Astrocyte of the cerebellum (primary cell): ENCODE results near the gene SASS6.

ENCODE experiments used
- DNase-seq: peaks from one replicate; pipeline ENCODE4 v3.0.0-alpha.2; 2011; ENCODE audit warnings: low read depth
- H3K4me3 ChIP-seq: 2 replicates; pipeline ENCODE4 v1.5.1; 2011; ENCODE audit warnings: mild to moderate bottlenecking, low read depth, low read length, moderate library complexity
- CTCF ChIP-seq: IDR thresholded peaks from 2 replicates; pipeline ENCODE4 v1.5.1; 2012; ENCODE audit warnings: low read length, low read depth, moderate library complexity, mild to moderate bottlenecking; ENCODE audit errors: missing control alignments
- in situ Hi-C: cut with HindIII; loops from 2 replicates; pipeline ENCODE4 v1.10.0; 2017; ENCODE audit warnings: low sequenced_read_pairs

The SASS6 gene, protein sequence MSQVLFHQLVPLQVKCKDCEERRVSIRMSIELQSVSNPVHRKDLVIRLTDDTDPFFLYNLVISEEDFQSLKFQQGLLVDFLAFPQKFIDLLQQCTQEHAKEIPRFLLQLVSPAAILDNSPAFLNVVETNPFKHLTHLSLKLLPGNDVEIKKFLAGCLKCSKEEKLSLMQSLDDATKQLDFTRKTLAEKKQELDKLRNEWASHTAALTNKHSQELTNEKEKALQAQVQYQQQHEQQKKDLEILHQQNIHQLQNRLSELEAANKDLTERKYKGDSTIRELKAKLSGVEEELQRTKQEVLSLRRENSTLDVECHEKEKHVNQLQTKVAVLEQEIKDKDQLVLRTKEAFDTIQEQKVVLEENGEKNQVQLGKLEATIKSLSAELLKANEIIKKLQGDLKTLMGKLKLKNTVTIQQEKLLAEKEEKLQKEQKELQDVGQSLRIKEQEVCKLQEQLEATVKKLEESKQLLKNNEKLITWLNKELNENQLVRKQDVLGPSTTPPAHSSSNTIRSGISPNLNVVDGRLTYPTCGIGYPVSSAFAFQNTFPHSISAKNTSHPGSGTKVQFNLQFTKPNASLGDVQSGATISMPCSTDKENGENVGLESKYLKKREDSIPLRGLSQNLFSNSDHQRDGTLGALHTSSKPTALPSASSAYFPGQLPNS

DNA sequence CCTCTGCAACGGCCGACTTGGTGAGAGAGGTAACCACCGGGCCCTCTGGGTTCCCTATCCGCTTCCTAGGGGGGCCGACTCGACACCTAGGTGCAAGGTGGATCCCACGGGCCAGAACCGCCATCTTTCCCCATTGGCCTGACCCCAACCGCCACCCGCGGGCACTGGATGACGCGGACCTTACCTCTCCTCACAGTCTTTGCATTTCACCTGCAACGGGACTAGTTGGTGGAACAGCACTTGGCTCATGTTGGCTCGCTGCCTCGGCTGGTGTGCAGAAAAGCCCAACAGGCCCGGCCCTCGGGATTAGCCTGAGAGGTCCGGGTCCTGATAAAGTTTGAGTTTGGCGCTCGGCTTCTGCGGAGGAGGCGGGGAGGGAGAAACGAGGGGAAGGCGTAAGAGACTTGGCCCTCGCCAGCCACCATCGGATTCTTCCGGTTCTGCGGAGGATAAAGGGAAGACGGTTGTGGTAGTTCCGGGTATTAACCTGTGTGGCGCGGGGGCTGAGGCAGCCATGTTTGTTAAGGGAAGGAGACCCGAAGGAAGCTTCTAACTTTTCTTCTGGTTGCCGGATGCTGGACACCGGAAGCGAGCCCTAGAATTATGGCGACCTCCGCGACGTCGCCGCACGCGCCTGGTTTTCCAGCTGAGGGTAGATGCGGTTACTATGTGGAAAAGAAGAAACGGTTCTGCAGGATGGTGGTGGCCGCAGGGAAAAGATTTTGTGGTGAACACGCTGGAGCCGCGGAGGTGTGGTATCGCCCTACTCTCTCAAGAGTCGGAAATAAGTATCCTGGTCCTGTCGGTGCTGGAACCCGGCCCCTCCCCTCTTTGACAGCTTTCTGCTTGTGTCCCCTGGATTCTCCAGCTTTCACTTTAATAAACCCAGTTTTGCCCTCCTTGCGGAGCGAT, at the start of gene SASS6, which contains the start of gene TRMT13:
SASS6 (minus strand) TSS at position 365 of the 912 bp plus-strand sequence; CDS start at position 249, 116 bp downstream.
TRMT13 (plus strand) TSS at position 598 of the 912 bp plus-strand sequence; CDS start at position 604, 6 bp downstream.
- peak; percentile 97 for DNase-seq
- in situ Hi-C loops = loop anchor here (5.0 kb wide), 1 partner anchor 56 kb away; no protein-coding TSS in a partner anchor
- H3K4me3 ChIP-seq = peak within 1 kb of the TSS; percentile 98
- no peak for TF ChIP-seq CTCF

- no peak within 1 kb of the TSS for H3K4me3 ChIP-seq
- no peak for TF ChIP-seq CTCF
- in situ Hi-C loops = no loop called here
- DNase-seq = no peak
Measured at GRCh38 chr1:100178091-100178490, 45.4 kb upstream of the SASS6 start, which contains the start of gene LRRC39. Gene LRRC39, minus strand, starts transcription at chr1:100178256. Its CDS starts 9,740 bp downstream, at chr1:100168516.

DNA sequence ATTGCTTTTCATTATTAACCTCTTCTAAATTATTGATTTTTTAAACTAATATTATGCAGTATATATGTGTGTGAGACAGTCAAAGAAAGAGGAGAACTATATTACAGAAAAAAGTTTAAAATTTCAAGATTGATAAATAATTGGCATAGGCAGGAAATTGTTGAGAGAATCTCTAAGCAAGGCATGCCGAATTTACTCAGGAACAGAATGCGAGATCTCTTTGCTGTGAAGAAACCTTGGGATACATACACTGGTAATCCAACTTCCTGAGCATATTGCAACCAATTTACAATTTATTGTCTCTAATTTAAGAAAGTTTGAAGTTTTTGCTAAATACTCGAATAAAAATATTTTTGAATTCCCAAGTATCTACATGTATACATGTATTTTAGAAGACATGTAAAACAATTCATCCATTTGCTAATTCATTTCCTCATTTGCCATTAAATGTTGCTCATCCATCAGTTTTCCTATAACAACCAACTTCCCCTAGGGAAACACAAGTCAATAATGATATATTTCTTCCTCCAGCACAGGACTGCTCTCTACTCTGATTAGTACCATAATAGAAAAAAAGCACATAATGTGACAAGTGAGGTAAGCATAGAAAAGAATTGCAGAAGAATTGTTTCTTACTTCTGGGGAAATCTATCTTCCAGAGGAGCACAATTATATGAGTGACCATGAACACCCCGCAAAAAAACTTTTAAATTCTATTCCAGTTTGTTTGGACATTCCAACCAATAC, 44.7 kb upstream of the SASS6 start:
- in situ Hi-C loops = no loop called here
- no peak for DNase-seq

DNA sequence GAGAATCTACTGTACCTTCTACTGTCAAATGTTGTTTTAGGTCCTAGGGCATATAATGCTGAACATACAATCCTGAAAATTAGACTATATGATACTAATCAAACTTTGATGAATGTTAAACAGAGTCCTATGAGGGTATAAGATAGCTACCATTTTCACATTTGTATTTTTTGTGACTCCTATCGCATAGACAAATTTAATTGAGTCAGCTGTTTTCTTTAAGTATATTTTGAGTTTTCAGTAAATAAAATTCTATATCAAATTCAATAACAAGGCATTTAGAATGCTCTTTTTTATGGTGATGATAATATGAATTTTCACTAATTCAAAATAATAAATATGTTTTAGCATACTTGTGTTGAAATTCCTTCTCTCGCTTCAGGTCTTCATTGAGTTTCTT, 35.3 kb upstream of the SASS6 start:
- TF ChIP-seq CTCF = no peak
- no peak overlapping the region for H3K4me3 ChIP-seq
- no peak for DNase-seq
- in situ Hi-C loops = no loop called here

More for the DNA sequence above, 44.7 kb upstream of the SASS6 start:
- no peak overlapping the region for H3K4me3 ChIP-seq
- no peak for TF ChIP-seq CTCF

DNA sequence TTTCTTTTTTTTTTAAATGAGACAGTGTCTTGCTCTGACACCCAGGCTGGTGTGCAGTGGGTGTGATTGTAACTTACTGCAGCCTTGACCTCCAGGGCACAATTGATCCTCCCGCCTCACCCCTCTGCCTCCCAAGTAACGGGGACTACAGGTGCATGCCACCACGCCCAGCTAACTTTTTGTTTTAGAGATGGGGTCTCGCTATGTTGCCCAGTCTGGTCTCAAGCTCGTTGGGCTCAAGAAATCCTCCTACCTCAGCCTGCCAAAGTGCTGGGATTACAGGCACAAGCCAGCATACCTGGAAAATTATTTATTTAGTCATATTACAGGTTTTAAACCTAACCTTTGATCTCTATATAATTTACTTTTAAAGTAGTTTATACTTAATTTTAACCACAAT, 32.0 kb upstream of the SASS6 start:
- in situ Hi-C loops = no loop called here
- no peak overlapping the region for H3K4me3 ChIP-seq
- DNase-seq = no peak
- no peak for TF ChIP-seq CTCF
